IPS DF 6.9 (cell line): ENCODE measurements around the gene C6orf120.

Source experiments
- DNase-seq: peaks from one replicate; pipeline ENCODE4 v3.0.0-alpha.2; 2013; ENCODE audit warnings: low read depth, low spot score
- H3K27ac ChIP-seq: one replicate; pipeline ENCODE4 v1.5.1; 2013; ENCODE audit warnings: low read length, control low read depth
- H3K27me3 ChIP-seq: 2 replicates; pipeline ENCODE4 v1.6.1; 2013; ENCODE audit warnings: mild to moderate bottlenecking, low read length; ENCODE audit not compliant: control insufficient read depth, insufficient read depth
- H3K36me3 ChIP-seq: 2 replicates; pipeline ENCODE4 v1.6.1; 2013; ENCODE audit warnings: low read length; ENCODE audit not compliant: control insufficient read depth, insufficient read depth
- H3K4me1 ChIP-seq: 2 replicates; pipeline ENCODE4 v1.6.1; 2013; ENCODE audit warnings: low read length; ENCODE audit not compliant: control insufficient read depth, insufficient read depth
- H3K4me3 ChIP-seq: 2 replicates; pipeline ENCODE4 v1.5.1; 2013; ENCODE audit warnings: mild to moderate bottlenecking, low read length
- H3K9me3 ChIP-seq: 2 replicates; pipeline ENCODE4 v1.6.1; 2013; ENCODE audit warnings: low read length, inconsistent platforms; ENCODE audit not compliant: control insufficient read depth, insufficient read depth
- WGBS: extraction: QIAGEN DNeasy Blood & Tissue Kit; methylation state at CpG from one replicate; pipeline ENCODE4 v1.1.7; 2013; ENCODE audit warnings: mixed read lengths, missing lambda C conversion rate; ENCODE audit not compliant: insufficient read length, insufficient coverage; 5-methylcytosine and 5-hydroxymethylcytosine counted together

Gene C6orf120

DNA sequence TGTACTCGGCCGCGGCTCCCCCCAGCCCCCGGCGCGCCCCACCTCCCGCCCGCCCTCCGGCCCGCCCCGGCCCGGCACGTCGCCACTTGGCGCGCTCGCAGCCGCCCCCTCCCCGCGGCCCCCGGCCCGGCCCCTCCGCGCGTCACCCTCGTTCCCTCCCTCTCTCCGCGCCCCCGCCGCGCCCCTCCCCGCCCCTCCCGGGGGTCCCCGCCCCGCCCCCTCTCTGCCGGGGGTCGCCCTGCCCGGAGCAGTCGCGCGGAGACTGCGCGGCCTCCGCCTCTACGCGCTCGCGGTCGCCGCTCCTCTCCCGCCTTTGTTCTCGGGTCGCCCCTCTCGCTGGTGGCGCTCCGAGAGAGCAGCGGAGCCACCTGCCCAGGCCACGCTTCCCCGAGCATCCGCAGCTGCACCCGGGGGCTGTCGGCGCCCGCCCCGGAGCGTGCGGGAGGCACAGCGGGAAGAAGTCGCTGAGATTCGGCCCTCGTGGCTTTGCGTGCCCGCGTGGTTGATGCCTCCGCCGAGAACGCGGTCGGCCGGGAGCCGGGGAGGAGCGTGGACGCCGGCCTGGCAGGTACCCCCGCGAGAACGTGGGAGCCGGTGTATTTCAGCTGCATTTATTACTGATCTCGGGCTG, 22.7 kb downstream of the C6orf120 start, which contains the start of gene PHF10:
Gene PHF10, minus strand, starts transcription at position 7 of the 631 bp plus-strand sequence. CDS start 569 bp downstream, outside the sequence.
- Histone ChIP-seq H3K36me3 (no peaks in the 10 kb centered on the region), H3K9me3 (no peaks in the 10 kb centered on the region), H3K27me3 (no peaks in the 10 kb centered on the region), H3K4me3 (peak within 1 kb of the TSS; percentile 76), H3K27ac (no peak within 1 kb of the TSS), H3K4me1 (no peaks in the 10 kb centered on the region; the same call in 1 of the 2 replicates)
- WGBS = no CpG with 5 or more reads among the region's 89 CpGs
- DNase-seq = no peak

DNA sequence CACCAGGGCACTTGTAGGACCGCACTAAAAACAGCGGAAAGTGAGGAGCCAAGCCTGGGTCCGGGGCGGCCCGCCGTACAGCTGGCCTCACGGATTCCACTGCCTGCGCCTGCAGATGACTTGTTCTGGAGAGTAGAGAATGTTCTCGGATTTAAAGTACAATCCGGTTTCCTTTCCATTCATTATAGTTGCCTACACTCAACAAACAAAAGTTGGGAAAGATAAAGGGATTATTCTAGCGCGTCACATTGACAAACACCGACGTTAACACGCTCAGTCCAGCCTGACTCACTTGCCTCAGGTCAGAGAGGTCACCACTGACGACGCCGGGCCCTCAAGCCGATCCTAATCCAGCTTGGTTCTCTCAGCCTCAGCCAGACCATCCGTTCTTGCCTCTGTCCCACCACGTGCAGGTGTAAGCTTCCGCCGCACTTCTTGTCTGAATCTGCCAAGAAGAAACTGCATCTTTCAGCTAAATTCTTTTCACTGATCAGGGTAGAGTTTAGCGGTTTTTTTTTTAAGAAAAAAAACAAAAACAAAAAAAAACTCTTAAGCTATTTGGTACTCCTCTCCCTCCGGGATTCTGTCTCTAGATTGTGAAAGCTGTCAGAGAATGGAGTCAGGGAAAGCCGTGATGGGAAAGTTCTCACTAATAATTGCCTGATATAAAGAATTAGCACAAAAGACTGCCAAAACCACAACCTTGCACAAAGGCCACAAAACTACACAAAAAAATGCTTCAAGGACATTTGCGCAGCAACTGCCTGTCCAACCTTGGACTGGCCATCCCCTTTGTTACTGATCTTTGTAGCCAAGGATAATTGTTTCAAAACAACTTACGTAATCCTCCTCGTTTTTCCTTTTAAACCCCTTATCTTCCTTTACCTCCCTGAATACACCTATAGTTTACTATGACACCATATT, 23.5 kb downstream of the C6orf120 start:
- Histone ChIP-seq H3K4me3 (peak overlapping the region; percentile 59; the same call in 1 of the 2 replicates), H3K9me3 (no peaks in the 10 kb centered on the region), H3K27ac (no peak overlapping the region), H3K27me3 (no peaks in the 10 kb centered on the region), H3K36me3 (no peaks in the 10 kb centered on the region), H3K4me1 (no peaks in the 10 kb centered on the region; the same call in 1 of the 2 replicates)
- no peak for DNase-seq
- WGBS = 100% methylated on average over 2 of the region's 29 CpGs

DNA sequence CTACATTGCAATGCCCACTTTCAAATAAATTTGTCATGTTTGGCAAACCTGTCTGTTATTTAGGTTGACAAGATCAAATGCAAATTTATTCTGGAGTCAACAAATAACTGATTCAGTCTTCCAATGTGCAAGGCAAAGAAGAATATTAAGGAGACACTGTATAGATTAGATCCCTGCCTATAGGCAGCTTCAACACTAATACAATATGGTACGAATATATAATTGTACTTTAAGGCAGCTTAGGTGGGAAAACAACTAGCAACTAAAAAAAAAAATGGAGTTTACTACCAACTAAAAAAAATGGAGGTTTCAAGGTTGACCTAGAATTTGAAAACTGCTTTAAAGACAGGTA, 24.1 kb downstream of the C6orf120 start:
- no peaks in the 10 kb centered on the region for H3K9me3 ChIP-seq
- no peaks in the 10 kb centered on the region for H3K27me3 ChIP-seq
- WGBS = no CpG with 5 or more reads among the region's 1 CpG
- H3K27ac ChIP-seq = no peak overlapping the region
- no peak for DNase-seq
- H3K36me3 ChIP-seq = no peaks in the 10 kb centered on the region
- no peaks in the 10 kb centered on the region; the same call in 1 of the 2 replicates for H3K4me1 ChIP-seq
- H3K4me3 ChIP-seq = no peak overlapping the region

DNA sequence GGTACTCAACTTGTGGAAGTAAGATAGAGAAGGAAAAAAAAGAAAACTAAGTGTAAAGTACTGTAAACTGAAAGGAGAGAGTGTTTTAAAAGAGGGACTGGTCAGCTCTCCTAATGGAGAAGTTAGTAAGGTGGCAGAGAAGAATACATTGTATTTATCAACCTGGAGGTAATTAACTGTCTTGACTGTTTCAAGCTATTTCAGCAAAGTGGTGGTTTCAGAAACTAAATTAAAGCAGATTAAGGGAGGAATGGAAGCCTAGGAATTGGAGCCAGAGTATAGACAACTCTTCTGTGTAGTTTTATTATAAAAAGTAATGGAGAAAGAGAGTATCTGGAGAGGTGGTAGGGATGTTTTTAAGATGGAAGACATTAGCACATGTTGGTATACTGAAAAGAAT, 25.0 kb downstream of the C6orf120 start:
- no peak for DNase-seq
- Histone ChIP-seq H3K4me3 (no peak overlapping the region), H3K9me3 (no peaks in the 10 kb centered on the region), H3K36me3 (no peaks in the 10 kb centered on the region), H3K27me3 (no peaks in the 10 kb centered on the region), H3K27ac (no peak overlapping the region), H3K4me1 (no peaks in the 10 kb centered on the region; the same call in 1 of the 2 replicates)

DNA sequence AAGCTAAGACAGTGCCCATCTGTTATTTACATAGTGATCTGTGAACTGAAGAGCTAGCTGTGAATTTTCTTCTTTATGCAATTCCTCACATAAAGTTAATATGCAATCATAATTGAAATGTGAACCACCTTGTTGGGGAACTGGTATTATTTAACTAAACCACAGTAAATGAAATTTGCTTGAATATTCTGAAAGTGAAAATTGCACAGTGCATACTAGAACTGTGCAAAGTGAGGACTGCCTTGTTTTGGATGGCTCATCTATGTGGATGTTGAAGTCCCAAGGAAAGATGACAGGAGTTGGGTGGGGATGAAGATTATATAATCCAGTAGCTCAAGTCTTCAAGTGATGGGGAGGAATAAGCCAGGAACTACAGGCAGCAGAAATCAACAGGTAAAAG, 28.0 kb downstream of the C6orf120 start:
- Histone ChIP-seq H3K27me3 (no peaks in the 10 kb centered on the region), H3K4me3 (no peak overlapping the region), H3K4me1 (no peaks in the 10 kb centered on the region; the same call in 1 of the 2 replicates), H3K36me3 (no peaks in the 10 kb centered on the region), H3K27ac (no peak overlapping the region), H3K9me3 (no peaks in the 10 kb centered on the region)
- DNase-seq = no peak

DNA sequence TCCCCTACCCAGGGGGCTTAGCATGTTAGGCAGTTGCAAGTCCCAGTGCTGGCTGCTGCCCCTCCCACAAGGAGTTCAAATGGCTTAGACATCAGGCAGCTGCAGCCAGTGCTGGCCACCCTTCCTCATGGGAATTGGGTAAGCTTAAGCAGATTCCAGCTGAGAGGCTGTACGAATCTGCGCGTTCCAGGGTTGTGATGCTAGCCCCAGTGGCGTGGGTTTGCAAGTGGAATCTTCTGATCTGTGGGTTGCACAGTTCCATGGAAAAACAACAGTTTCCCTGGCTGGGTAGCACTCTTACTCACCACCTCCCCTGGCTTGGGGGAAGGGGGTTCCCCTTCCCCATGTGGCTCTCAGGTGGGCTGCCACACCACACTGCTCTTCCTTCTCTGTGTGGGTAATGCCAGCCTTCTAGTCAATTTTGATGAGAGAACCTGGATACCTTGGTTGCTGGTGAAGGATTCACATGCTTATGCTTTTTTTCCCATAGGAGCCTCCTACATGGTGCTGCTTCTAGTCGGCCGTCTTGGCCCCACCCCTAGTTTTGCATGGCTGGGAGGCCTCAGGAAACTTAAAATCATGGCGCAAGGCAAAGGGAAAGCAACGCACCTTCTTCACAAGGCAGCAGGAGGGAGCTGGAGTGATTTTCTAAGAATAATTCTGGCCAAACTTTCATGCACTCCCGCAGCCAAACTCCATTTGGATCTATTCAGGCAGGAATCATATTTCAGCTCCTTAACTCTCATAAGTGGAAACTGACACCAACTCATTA, 36.5 kb downstream of the C6orf120 start:
- Histone ChIP-seq H3K4me1 (no peaks in the 10 kb centered on the region), H3K4me3 (no peak overlapping the region), H3K27ac (no peak overlapping the region), H3K9me3 (no peaks in the 10 kb centered on the region), H3K36me3 (no peaks in the 10 kb centered on the region), H3K27me3 (no peaks in the 10 kb centered on the region)
- no CpG with 5 or more reads among the region's 9 CpGs for WGBS
- no peak for DNase-seq

DNA sequence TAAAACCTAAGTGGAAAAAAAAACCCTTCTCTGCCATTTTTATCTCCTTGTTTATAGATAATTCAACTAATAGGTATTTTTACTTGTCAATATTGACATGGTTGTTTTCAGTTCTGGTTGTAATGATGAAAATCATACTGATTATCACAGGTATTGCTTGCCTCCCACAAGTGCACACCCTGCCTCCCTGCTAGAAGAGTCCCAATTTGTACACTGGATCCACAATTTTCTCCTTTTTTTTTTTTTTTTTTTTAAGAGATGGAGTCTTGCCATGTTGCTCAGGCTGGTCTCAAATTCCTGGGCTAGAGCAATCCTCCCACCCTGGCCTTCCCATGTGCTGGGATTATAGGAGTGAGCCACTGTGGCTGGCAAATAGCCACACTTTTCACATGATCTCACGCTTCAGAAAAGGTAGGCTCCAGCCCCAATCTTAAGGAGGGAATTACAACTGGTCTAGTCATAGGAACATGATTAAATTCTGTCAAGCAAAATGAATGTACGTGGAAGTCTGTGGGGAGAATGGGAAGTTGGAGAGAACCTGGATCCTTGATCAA, 37.1 kb downstream of the C6orf120 start:
- Histone ChIP-seq H3K9me3 (no peaks in the 10 kb centered on the region), H3K4me3 (no peak overlapping the region), H3K27ac (no peak overlapping the region), H3K36me3 (no peaks in the 10 kb centered on the region), H3K4me1 (no peaks in the 10 kb centered on the region), H3K27me3 (no peaks in the 10 kb centered on the region)
- no CpG with 5 or more reads among the region's 2 CpGs for WGBS
- no peak for DNase-seq

DNA sequence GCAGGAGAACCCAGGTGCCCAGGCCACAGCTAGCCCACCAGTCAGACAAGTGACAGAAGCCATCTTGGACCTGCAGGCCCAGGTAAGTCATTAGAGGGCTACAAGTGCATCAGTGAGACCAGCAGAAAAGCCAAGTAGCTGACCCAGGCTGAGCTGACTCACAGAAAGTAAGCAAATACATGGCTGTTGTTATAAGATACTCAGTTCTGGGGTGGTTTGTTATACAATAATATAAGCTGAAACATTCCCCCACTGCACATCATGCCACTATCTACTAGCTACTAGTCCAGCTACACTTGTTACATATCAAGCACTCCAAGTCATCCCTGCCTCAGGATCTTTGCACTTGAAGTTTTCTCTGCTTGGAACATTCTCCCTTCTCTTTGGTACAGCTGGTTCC, 39.4 kb downstream of the C6orf120 start:
- no peaks in the 10 kb centered on the region for H3K9me3 ChIP-seq
- no peaks in the 10 kb centered on the region for H3K27me3 ChIP-seq
- H3K4me3 ChIP-seq = no peak overlapping the region
- no peaks in the 10 kb centered on the region for H3K36me3 ChIP-seq
- no peak overlapping the region for H3K27ac ChIP-seq
- H3K4me1 ChIP-seq = no peaks in the 10 kb centered on the region
- no peak for DNase-seq

DNA sequence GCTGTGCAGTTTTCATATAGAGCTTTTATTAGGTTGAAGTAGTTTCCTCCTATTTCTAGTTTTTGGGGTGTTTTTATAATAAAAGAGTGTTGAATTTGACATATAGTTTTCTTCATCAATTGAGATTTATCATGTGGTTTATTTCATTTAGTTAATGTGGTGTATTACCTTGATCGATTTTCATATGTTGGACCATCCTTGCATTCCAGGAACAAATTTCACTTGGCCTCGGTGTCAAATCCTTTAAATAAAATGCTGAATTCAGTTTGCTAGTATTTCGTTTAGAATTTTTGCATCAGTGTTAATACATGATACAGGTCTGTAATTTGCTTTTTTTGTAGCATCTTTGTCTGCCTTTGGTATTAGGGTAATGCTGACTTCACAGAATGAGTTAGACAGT, 43.5 kb downstream of the C6orf120 start:
- Histone ChIP-seq H3K36me3 (no peaks in the 10 kb centered on the region), H3K4me3 (no peak overlapping the region), H3K9me3 (no peaks in the 10 kb centered on the region), H3K27me3 (no peaks in the 10 kb centered on the region), H3K4me1 (no peaks in the 10 kb centered on the region), H3K27ac (no peak overlapping the region)
- no peak for DNase-seq
- WGBS = no CpG with 5 or more reads among the region's 3 CpGs

DNA sequence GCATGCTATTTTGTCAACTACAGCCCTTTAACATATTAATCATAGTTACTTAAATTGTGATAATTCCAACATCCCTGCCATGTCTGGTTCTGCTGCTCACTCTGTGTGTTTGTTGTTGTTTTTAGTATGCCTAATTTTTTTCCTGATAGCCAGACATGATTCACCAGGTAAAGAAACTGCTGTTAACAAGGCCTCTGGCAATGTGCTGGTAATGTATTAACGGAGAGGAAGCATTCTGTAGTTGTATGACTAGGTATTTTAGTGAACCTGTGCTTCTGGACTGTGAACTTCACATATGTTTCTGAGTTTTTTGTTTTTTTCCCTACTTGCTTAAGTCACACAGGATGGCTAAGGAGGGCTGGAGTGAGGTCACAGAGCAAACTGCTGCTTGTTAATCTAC, 44.6 kb downstream of the C6orf120 start:
- no peak for DNase-seq
- Histone ChIP-seq H3K36me3 (no peaks in the 10 kb centered on the region), H3K9me3 (no peaks in the 10 kb centered on the region), H3K27me3 (no peaks in the 10 kb centered on the region), H3K4me3 (no peak overlapping the region), H3K4me1 (no peaks in the 10 kb centered on the region), H3K27ac (no peak overlapping the region)
- no CpG with 5 or more reads among the region's 1 CpG for WGBS
